Central memory CD8-positive, alpha-beta T cell (primary cell): ENCODE data around the gene LIPE.
"Not testable (repeated sequence)": the region's sequence is repeated elsewhere in the genome, so short reads cannot be mapped to it uniquely, and the experiment has no call there.

ENCODE experiments used
- ATAC-seq: fragments of 150-1000 bp; cut with Tn5 transposase; replicated peaks from 2 replicates; pipeline ENCODE4 v1.10.0; 2022; ENCODE audit warnings: mild to moderate bottlenecking, moderate FRiP score, moderate number of reproducible peaks; ENCODE audit not compliant: poor library complexity, severe bottlenecking; ENCODE audit errors: extremely low read depth
- DNase-seq, 2 donors: peaks; one replicate each; pipeline ENCODE4 v3.0.0; 2021; ENCODE audit warnings: low spot score in 2 of 2
- H3K27ac Mint-ChIP-seq: one replicate; pipeline ENCODE4 v1.8.0; 2022; ENCODE audit warnings: low read depth, mild to moderate bottlenecking, moderate library complexity, mixed read lengths
- H3K27me3 Mint-ChIP-seq: one replicate; pipeline ENCODE4 v1.8.0; 2022; ENCODE audit warnings: mixed read lengths
- H3K36me3 Mint-ChIP-seq: one replicate; pipeline ENCODE4 v1.8.0; 2022; ENCODE audit warnings: mild to moderate bottlenecking, moderate library complexity, mixed read lengths; ENCODE audit not compliant: insufficient read depth
- H3K4me1 Mint-ChIP-seq: one replicate; pipeline ENCODE4 v1.8.0; 2022; ENCODE audit warnings: mixed read lengths
- H3K4me3 Mint-ChIP-seq: one replicate; pipeline ENCODE4 v1.8.0; 2022; ENCODE audit warnings: mild to moderate bottlenecking, moderate library complexity, mixed read lengths
- H3K9me3 Mint-ChIP-seq: one replicate; pipeline ENCODE4 v1.8.0; 2022; ENCODE audit warnings: mixed read lengths

Gene LIPE

DNA sequence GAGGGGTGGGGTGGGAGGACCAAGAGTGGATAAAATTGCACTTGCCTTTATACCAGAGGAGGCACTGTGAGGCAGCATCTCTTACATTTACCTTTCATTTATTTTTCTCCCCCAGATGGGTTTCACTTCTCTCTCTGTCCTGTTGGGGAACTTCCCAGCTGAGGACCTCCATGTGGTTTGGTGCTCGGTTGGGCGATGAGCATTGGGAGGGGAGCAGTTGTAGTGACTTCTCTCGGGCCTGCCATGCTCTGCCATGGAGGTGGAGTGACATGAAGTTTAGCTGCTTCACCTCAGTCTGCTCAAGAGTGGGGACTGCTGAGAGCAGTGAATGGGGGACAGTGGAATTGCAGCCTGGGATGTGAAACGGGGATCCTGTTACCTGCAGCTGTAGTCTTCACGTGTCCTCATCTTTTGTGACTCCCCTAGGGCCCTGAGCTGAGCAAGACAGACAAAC lies 38.7 kb upstream of the LIPE start:
- no peak overlapping the region for H3K27ac Mint-ChIP-seq
- no peaks in the 10 kb centered on the region for H3K27me3 Mint-ChIP-seq
- no peaks in the 10 kb centered on the region for H3K9me3 Mint-ChIP-seq
- H3K4me1 Mint-ChIP-seq: no peaks in the 10 kb centered on the region
- H3K4me3 Mint-ChIP-seq: no peak overlapping the region
- no peak for ATAC-seq
- no peak for DNase-seq
- no peaks in the 10 kb centered on the region for H3K36me3 Mint-ChIP-seq

DNA sequence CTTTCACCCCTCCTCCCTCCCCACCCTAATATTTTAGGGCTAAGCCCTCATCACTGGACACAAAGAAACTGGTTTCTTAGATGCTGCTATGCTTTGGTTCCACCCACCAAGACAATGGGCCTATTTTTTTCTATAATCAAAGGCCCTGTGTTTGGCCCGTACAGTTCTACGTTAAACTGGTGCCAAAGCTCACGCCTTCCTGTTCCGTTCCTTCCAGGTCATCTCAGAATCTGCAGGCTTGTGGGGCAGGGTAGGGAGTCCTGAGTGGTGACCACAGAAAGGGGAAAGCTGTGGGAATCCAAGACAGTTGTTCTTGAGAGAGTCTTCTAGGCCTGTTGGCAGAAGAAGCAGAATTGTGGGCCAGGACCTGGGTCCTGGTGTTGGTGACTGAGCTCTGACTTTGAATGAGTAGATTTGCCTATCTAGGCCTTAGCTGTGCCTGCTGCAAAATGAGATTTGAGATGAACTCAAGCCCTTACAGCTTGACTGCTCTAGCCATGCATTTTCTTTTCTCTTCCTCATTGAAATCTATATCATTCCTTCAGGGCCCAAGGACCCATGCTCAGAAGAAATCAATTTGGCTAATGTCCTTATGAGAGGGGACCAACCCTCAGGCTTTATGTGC lies 34.6 kb upstream of the LIPE start:
- ATAC-seq (no peak), DNase-seq (no peak)
- H3K27ac Mint-ChIP-seq: no peak overlapping the region
- H3K36me3 Mint-ChIP-seq: no peaks in the 10 kb centered on the region
- no peaks in the 10 kb centered on the region for H3K9me3 Mint-ChIP-seq
- no peak overlapping the region for H3K4me3 Mint-ChIP-seq
- H3K27me3 Mint-ChIP-seq: no peaks in the 10 kb centered on the region
- H3K4me1 Mint-ChIP-seq: no peaks in the 10 kb centered on the region

DNA sequence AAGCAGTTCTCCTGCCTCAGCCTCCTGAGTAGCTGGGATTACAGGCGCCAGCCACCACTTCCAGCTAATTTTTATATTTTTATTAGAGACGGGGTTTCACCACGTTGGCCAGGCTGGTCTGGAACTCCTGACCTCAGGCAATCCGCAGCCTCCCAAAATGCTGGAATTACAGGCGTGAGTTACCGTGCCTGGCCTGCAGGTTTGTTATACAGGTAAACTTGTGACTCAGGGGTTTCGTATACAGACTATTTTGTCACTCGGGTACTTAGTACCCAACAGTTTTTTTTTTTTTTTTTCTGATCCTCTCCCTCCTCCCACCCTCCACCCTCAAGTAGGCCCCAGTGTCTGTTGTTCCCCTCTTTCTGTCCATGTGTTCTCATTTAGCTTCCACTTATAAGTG lies 34.0 kb upstream of the LIPE start:
- H3K4me3 Mint-ChIP-seq, ATAC-seq: not testable (repeated sequence)

DNA sequence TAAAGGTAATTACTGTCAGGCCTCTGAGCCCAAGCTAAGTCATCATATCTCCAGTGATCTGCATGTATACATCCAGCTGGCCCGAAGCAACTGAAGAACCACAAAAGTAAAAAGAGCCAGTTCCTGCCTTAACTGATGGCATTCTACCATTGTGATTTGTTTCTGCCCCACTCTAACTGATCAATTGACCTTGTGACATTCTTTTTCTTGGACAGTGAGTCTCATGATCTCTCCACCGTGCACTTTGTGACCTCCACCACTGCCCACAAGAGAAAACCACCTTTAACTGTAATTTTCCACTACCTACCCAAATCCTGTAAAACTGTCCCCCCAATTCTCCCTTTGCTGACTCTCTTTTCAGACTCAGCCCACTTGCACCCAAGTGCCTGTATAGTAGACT lies 32.7 kb upstream of the LIPE start:
- Mint-ChIP-seq H3K36me3 (no peaks in the 10 kb centered on the region), H3K27ac (no peak overlapping the region), H3K27me3 (no peaks in the 10 kb centered on the region), H3K4me1 (no peaks in the 10 kb centered on the region), H3K9me3 (no peaks in the 10 kb centered on the region), H3K4me3 (no peak overlapping the region)
- DNase-seq (no peak), ATAC-seq (no peak)

More for the DNA sequence above, 34.0 kb upstream of the LIPE start:
- H3K27ac Mint-ChIP-seq, H3K9me3 Mint-ChIP-seq, H3K4me1 Mint-ChIP-seq, H3K36me3 Mint-ChIP-seq, DNase-seq, H3K27me3 Mint-ChIP-seq: not testable (repeated sequence)

DNA sequence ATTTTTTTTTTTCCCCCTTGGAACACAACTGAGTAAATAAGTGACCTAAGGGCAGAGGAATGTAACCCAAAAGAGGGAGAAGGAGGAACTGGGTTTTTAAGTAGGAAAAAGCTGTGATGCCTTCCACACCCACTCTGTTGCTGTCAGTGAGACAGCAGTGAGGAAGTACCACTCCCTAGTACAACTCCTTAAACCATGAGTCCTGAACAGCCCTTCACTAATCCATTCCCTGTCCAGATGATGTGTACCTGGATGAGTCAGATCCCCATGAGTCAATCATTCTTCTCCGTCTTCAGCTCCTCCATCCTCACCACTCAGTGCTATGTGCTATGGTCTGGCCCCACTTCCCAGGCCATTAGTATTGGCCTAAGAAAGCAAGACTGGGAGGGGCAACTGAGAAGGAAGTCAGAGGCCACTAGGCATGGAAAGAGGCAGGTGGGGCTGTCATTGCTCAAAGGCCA lies 28.5 kb upstream of the LIPE start:
- ATAC-seq (no peak), DNase-seq (no peak)
- Mint-ChIP-seq H3K4me3 (no peak overlapping the region), H3K27me3 (no peaks in the 10 kb centered on the region), H3K27ac (no peak overlapping the region), H3K4me1 (no peaks in the 10 kb centered on the region), H3K36me3 (no peaks in the 10 kb centered on the region), H3K9me3 (no peaks in the 10 kb centered on the region)

DNA sequence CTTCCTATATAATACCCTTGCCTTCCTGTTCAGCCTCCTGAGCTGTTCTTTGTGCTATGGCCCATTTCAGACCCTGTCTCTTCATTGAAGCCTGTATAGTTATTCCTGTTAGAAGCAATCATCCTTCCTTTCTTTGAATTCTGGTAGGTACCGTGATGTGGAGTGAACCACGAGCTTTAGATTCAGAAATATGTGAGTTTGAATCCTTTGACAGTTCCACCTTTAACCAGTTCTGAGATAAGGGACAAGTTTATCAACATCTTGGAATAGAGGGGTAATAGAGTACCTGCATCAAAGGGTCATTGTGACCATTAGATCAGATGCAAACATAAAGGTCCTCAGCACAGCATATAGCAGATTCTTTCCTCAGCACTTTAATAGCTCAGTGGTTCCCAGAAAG lies 27.9 kb upstream of the LIPE start:
- Mint-ChIP-seq H3K27me3 (no peaks in the 10 kb centered on the region), H3K4me1 (no peaks in the 10 kb centered on the region), H3K27ac (no peak overlapping the region), H3K4me3 (no peak overlapping the region), H3K9me3 (no peaks in the 10 kb centered on the region), H3K36me3 (no peaks in the 10 kb centered on the region)
- ATAC-seq (no peak), DNase-seq (no peak)

DNA sequence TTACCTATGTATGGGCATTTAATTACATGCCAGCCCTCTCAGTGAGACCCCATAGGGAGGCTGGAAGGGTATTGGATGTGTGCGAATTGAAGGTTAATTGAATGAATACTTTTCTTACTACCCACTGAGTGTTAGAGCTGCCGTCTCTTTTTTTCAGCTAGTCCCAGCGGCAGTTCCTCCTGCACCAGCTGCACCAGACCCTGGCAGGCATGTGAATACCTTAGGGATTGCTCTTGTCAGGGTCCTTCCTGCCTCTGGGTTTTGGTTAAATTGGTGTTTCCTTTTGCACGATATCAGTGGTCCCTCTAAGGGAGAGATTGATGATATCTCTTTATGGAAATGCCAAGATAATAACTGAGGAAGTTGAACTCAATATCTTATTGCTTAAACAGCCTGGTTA lies 25.4 kb upstream of the LIPE start:
- H3K4me1 Mint-ChIP-seq: no peaks in the 10 kb centered on the region
- H3K4me3 Mint-ChIP-seq: no peak overlapping the region
- H3K27ac Mint-ChIP-seq: no peak overlapping the region
- H3K9me3 Mint-ChIP-seq: no peaks in the 10 kb centered on the region
- no peaks in the 10 kb centered on the region for H3K27me3 Mint-ChIP-seq
- no peaks in the 10 kb centered on the region for H3K36me3 Mint-ChIP-seq
- ATAC-seq (no peak), DNase-seq (no peak)

DNA sequence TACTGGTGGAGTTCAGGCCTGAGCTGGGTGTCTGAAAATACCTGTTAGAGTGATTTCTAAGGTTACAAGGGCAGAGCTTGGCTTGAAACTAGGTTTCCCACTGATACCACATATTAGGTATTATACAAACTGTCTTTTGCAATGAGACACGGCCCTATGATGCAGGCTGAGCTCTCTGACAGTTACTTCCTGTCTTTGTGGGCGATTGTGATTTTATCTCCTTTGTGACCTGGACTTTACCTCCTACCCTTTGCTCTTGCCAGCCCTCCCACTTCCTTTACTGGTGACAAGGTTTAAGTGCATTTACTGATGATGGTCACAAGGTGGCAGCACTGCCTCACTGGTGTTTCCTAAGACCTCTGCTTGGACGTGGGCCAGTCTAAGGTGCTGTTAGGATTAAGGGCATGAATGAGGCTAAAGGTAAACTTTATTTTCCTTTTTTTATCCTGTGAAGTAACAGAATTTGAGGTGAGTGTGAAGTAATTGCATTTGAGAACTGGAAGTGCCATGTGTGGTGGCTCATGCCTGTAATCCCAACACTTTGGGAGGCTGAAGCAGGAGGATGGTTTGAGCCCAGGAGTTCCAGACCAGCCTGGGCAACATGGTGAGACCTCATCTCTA lies 23.2 kb upstream of the LIPE start:
- ATAC-seq: peak; percentile 100
- peak; percentile 67 to 78 for DNase-seq
- Mint-ChIP-seq H3K36me3 (no peaks in the 10 kb centered on the region), H3K4me3 (no peak overlapping the region), H3K27ac (no peak overlapping the region), H3K4me1 (no peaks in the 10 kb centered on the region), H3K9me3 (no peaks in the 10 kb centered on the region), H3K27me3 (no peaks in the 10 kb centered on the region)

DNA sequence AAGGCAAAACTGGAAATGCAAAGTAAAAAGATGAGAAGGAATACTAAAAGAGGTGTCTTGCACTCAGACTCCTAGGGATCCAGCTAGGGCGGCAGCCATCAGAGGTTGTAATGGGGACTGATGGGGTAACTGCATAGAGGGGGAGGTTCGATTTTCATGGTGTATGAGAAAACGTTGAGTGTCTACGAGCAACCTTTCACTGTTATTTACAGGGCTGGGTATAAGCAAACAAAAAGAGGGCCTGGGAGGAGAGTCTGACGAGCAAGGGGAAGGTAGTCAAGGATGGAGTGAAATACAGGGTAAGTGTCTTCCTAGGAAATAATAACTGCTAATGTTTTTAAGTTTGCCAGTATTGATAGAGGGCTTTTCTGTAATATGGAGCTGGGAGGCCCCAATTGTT lies 21.1 kb upstream of the LIPE start:
- H3K4me3 Mint-ChIP-seq, DNase-seq, ATAC-seq, H3K36me3 Mint-ChIP-seq, H3K27ac Mint-ChIP-seq, H3K27me3 Mint-ChIP-seq, H3K4me1 Mint-ChIP-seq, H3K9me3 Mint-ChIP-seq: not testable (repeated sequence)

DNA sequence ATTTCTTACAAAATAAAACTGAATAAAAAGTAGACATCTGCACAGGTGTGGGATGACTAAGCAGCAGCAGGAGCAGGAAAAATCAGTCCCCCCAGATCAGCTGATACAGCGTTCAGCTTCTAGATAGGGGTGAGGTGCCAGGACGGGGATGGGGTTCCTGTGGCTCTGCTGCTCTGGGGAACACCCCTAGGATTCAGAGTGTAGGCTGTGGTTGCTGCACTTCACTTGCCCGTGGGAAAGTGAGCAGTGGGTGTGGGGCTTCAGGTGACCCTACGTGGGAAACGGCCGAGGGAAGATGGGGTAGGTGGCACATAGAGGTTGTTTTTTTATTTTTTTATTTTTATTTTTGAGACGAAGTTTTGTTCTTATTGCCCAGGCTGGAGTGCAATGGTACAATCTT lies 18.8 kb upstream of the LIPE start:
- Mint-ChIP-seq H3K27ac (no peak overlapping the region), H3K27me3 (no peaks in the 10 kb centered on the region), H3K4me1 (peaks cover 4% of the 10 kb centered on the region), H3K36me3 (no peaks in the 10 kb centered on the region), H3K4me3 (no peak overlapping the region), H3K9me3 (no peaks in the 10 kb centered on the region)
- no peak for ATAC-seq
- DNase-seq: no peak

DNA sequence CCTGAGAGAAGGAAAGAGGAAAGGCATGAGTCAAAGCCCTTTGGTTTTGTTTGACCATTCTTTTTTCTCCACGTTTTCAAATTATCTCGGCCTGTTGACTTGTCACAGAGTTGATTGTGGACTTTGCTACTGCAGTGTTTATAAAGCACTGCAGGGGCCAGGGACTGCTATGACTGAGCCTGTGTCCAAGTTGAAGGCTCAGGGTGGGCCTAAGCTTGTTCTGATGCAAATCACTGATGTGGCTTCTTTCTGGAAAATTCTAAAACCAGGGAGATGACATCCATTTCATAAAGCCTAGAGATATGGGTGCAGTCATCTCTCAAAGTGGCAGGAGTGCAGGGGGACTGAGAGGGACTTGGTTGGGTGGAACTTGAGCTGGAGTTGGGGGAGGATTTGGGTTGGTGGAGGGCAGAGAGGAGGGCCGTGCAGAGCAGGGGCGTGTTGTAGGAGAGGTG lies 16.8 kb upstream of the LIPE start:
- H3K4me3 Mint-ChIP-seq: no peak overlapping the region
- DNase-seq (no peak), ATAC-seq (no peak)
- H3K36me3 Mint-ChIP-seq: no peaks in the 10 kb centered on the region
- no peaks in the 10 kb centered on the region for H3K27me3 Mint-ChIP-seq
- H3K4me1 Mint-ChIP-seq: peaks cover 11% of the 10 kb centered on the region
- peak overlapping the region; percentile 74 for H3K27ac Mint-ChIP-seq
- no peaks in the 10 kb centered on the region for H3K9me3 Mint-ChIP-seq

DNA sequence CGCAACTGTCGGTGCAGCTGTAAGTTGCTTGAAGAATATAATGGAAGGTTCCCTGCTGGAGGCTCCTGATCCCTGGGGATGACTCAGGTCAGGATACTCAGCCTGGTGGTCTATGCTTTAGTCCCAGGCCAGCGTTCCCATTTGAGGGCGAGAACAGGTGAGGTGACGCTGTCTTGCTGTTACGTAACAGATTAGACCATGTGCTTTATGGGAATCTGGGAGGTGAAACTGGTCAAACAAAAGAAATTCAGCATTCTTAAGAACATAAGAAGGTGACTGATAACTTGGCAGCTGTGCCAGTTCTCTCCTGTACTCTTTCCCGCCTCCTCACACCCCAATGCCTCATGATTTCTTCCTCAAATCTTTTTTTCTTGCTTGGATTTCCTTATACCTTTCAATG lies 15.6 kb upstream of the LIPE start, which contains the start of gene CXCL17:
TSS of gene CXCL17 (minus strand) at position 114 of the 400 bp plus-strand sequence. CDS start 114 bp downstream, outside the sequence.
- peaks cover 18% of the 10 kb centered on the region for H3K4me1 Mint-ChIP-seq
- no peak within 1 kb of the TSS for H3K27ac Mint-ChIP-seq
- ATAC-seq (no peak), DNase-seq (no peak)
- no peaks in the 10 kb centered on the region for H3K9me3 Mint-ChIP-seq
- H3K4me3 Mint-ChIP-seq: no peak within 1 kb of the TSS
- H3K36me3 Mint-ChIP-seq: no peaks in the 10 kb centered on the region
- no peaks in the 10 kb centered on the region for H3K27me3 Mint-ChIP-seq

DNA sequence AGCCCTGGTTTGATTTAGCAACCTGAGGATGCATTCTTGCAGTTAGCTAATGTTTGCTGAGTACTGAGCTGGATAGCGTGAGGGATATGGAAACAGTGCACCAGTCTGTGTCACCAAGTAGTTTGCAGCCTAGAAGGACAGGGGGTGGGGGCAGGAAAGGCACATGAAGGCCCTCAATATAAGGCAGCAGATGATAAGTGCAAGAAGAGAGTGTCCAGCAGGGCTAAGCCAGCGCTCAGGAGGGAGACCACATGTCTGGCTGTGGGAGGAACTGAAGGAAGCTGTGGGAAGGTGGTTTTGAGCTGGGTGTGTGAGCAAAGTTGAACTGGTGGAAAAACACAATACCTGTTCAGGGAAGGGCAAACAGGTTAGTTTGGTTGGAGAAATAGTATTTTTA lies 13.9 kb upstream of the LIPE start:
- Mint-ChIP-seq H3K27ac (no peak overlapping the region), H3K4me1 (peaks cover 18% of the 10 kb centered on the region), H3K9me3 (no peaks in the 10 kb centered on the region), H3K27me3 (no peaks in the 10 kb centered on the region), H3K36me3 (no peaks in the 10 kb centered on the region), H3K4me3 (no peak overlapping the region)
- DNase-seq: no peak
- ATAC-seq: no peak
